ENCODE data around the gene SELENOT.
"Not testable (repeated sequence)": the region's sequence is repeated elsewhere in the genome, so short reads cannot be mapped to it uniquely, and the experiment has no call there.

The SELENOT gene

DNA sequence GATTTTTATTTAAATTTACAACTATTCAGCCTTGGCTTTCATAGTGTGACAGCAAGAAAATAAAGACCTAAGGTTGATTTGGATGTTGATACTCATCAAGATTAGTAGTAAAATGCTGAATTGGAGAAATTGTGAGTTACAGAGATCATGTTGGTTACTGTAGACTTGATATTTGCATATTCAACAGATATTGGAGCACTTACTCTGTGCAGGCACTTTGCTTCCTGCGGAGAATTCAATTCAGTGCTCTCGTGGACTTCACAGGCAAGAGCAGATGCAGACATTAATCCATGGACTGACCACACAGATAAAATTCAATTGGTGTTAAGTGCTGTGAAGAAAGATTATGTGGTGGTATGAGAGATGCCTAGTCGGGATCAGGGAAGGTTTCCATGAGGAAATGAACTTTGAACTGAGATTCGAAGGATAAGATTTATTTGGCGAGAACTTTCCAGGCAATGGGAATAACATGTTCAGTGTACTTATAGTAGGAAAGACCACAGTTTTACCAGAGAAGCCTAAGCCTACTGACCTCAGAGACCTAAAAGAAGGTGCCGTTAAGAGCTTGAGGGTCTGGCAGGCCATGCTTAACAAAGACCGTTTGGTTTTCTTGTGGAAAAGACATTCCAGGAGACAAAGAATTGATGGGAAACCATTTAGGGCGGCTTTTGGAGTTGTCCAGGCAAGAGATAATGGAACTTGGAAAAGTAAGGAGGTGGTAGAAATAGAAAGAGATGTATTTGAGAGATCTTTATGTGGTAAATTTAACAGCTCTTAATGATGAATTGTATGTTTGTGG, 4.3 kb downstream of the SELENOT start:
- DNase-seq (ENCODE audit: low spot score) = no peak

GRCh38 chr3:150609988-150610387, 6.9 kb downstream of the SELENOT start:
- no peak for DNase-seq (ENCODE audit: low spot score)

- no peak for DNase-seq (ENCODE audit: low spot score)
These were observed 7.7 kb downstream of the SELENOT start for GRCh38 chr3:150610785-150611184.

DNA sequence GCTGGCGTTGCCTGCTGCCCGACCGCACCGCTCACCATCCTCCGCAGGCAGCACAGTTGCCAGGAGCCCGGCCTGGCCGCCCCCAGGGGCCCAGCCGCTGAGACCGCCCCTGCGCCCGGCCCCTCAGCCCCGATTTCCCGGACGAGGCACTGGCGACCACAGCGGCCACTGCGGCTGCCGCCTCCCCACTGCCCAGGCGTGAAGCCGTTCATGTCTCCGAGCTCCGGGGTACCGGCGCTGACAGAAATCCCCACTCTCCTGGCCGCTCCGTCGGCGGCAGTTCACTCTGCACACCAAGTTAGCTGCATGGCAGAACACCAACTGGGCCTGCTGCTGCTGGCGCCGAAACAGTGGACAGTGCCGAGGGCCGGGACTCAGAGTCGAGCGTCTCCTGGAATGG, 8.5 kb downstream of the SELENOT start:
- no peak for DNase-seq (ENCODE audit: low spot score)

DNA sequence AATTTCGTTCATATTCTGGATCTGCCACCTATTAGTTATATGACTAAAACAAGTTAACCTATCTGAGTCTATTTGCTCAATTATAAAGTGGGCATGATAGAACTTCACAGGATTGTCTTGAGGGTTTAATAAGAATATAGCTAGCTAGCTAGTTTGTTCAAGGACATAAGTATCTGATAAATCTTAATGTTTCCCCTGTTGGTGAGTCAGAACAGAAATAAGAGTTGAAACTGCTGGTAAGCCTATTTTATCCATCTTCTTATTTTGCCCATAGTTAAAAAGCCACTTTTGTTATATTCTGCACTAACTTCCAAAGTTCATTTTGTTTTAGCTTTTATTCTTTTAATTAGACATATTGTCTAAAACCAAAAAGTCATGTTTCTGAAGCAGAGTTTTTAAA, 9.4 kb downstream of the SELENOT start:
- DNase-seq (ENCODE audit: low spot score) = no peak

GRCh38 chr3:150613034-150613433, 9.9 kb downstream of the SELENOT start:
- DNase-seq (ENCODE audit: low spot score) = no peak

DNA sequence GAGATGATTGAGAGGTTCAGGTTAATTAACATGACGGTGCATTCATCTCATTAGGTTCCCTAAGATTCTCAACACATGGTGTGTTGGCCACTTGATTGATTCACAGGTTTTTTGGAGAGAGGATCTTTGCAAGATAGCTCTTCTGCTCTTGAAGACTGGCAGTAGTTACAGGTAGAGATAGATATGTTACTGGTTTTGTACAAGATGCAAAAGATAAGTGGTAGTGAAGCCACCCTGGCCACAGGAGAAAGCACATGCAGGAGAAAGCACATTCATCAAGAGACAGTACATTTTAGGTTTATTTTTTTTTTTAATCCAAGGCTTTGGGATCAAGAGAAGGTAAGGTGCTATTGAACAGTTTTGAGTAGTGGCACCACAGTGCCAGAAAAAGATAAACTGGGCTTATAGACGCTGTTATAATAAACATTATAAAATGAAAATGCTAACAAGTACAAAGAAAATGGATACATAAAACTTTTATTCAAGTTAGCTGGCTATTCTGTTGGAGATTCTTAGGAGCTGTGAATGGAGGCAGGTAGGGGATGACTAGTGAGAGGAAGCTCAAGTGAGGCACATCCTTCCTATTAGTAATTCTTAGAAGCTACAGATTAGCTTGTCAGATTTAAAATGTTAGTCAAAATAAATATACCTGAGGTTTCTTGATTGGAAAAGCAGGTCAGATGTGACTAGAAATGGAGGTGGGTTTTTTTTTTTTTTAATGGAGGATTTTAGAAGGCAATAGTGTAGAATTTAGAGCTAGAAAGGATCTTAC, 10.8 kb downstream of the SELENOT start:
- DNase-seq (ENCODE audit: low spot score) = no peak

DNA sequence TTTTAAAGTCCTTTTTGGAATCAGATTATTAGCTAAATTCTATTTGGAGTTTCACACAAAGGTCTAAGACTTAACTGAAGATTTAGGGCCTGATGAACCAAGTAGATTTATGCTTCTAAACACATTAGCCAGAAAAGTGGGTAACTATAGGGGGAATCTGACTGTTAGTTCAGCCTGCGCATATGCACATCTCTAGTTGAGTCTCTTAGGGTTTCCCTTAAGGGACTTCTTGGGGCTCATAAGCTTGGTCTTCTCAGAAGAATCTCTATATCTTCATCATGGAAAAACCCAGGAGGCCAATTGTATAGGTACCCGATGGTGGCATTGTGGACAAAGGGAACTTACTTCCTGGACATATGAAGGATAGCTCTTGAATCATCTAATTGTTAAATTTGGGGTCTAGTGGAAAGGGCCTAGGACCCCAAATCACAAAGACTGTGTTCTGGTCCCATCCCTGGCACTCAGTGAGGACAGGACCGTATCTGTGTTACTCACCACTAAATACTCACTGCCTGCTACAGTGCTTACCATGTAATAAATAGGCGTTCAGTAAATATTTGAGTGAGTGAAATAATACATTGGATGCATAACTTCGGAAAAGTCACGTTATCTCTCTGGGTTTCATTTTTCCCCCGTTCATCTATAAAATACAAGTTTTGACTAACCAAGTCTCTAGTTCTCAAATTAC, 17.0 kb downstream of the SELENOT start:
- DNase-seq (ENCODE audit: low spot score) = no peak

DNA sequence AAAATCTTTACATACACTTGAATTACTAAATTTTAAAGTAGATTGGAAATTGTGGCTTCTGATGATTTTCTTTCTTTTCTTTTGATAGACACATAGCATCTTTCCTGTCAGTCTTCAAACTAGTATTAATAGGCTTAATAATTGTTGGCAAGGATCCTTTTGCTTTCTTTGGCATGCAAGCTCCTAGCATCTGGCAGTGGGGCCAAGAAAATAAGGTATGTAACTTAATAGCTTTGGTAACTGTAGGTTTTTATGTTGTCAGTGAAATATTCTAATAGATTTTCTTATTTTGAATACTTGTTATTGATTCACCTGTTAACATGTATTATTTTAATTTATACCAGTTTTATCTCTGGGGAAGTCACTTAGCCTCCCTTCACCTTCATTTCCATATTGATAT, 19.8 kb downstream of the SELENOT start:
- not testable (repeated sequence) for DNase-seq (ENCODE audit: low spot score)

DNA sequence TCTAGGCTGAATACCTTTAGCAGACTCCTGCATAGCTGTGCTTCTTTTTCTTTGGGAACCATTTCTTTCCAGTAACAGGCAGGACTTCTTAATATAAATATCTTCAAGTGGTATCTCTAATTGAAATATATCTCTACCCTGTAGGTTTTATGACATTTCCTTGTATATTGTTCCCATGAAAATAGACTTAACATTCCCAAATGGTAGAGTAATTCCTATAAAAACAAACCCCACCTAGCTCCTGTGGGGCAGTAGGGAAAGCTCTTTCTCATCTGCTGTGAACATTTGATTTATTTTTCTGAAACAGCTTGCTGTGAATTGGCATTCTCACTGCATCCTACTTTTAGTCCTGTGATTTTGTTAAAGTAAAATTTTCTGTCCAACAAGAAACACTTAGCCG, 20.8 kb downstream of the SELENOT start:
- DNase-seq (ENCODE audit: low spot score) = no peak

DNA sequence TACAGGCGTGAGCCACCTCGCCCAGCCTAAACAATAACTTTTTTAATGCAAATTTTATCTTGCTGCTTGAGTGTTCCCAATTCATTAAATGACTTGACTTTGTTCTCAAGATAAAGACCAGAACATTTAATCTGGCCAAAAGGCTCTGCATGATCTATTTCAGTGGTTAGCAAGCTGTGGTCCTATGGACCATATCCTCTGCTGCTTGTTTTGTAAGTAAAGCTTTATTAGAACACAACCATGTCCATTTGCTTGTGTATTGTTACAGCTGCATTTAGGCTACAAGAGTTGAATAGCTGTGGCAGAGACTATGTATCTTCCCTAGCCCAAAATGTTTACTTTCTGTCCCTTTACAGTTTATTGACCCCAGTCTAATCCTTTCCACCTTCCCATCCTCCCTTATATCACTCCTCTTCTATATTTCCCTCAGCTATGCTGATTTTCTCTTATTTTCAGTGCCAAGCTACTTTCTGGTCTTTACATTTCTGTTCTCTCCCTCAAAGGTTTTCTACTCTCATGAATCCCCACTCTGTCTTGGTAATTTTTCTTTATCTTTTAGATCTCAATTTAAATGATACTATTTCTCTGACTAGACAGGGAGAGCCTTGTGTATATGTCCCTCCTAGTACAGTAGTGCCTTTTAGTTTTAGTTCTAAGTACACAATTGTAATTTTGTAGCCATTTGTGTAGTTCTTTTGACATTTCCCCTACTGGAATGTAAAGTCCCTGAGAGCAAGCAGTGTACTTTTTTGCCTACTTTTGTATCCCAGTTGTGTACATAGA, 23.2 kb downstream of the SELENOT start:
- no peak for DNase-seq (ENCODE audit: low spot score)

DNA sequence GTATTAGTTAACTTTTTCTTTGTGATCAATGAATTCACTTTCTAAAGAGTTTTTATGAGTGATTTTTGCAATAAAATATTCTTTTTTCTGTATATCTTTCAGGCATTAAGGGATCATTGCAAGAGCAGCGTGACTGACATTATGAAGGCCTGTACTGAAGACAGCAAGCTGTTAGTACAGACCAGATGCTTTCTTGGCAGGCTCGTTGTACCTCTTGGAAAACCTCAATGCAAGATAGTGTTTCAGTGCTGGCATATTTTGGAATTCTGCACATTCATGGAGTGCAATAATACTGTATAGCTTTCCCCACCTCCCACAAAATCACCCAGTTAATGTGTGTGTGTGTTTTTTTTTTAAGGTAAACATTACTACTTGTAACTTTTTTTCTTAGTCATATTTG, 24.4 kb downstream of the SELENOT start:
- no peak for DNase-seq (ENCODE audit: low spot score)

GRCh38 chr3:150631515-150632221, 28.5 kb downstream of the SELENOT start:
- no peak for DNase-seq (ENCODE audit: low spot score)

DNA sequence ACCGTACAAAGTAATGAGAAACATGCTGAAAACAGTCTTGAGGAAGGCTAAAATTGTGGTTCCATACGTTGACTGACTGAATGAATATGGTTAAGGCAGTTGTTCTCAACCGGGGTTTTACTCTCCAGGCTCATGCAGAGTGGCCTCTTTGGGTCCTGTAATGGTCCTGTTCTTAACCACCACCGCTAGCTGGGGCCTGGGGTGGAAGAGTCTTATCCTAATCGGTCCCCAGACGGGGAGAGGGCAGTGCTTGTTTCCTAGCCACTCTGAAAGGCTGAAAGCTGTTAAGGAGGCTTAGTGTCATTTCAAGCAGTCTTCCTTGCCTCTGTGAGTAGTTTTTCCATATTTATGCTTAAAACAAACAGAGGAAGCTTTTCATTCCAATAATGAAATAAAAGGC, 32.0 kb downstream of the SELENOT start:
- no peak for DNase-seq (ENCODE audit: low spot score)

DNA sequence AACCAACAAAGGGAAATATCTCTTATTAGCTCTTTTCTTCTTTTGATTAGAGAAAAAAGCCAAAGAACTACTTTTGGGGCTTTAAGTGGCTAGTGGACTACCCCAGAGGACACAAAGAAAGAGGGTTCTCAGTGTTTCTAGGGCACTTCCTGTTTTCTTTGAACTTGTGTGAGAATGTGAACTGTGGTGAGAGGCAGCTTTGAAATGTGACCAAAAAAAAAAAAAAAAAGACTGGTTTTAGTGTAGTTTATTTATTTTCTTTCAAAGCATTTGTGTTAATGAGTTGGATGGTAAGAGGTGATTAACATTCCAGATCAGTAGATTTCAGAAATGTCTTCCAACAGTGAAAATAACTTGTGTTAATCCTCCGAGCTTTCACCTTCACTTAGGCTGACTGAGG, 32.4 kb downstream of the SELENOT start:
- DNase-seq (ENCODE audit: low spot score) = no peak

DNA sequence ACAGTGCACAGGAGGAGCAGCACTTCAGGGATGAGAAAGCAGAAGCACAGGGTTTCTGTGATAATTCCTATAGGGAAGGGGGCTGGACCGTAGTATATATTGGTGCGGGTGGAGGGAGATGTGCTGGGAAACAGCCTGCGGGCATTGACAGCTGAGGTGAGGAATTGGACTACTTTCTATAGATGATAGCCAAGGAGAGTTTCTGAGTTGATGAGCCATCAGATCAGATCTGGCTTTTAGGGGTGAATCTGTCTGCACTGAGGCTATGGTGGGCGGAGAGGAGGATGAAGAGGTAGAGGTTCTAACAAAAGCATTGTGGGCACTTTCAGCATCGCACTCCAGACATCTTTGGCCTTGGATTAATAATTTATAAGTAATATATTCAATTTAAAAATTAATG, 33.1 kb downstream of the SELENOT start:
- no peak for DNase-seq (ENCODE audit: low spot score)

- DNase-seq (ENCODE audit: low spot score) = no peak
These were observed 36.1 kb downstream of the SELENOT start for GRCh38 chr3:150639262-150639661.

DNA sequence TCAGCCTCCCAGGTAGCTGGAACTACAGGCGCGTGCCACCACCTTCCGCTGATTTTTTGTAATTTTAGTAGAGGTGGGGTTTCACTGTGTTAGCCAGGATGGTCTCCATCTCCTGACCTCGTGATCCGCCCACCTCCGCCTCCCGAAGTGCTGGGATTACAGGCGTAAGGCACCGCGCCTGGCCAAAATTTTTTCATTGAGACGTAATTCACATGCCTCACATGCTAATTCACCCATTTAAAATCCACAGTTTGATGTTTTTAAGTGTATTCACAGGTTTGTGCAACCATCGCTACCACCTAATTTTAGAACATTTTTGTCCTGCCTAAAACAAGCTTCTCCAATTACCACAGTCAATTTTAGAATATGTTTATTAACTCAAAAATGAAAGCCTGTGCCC, 37.1 kb downstream of the SELENOT start:
- DNase-seq (ENCODE audit: low spot score) = no peak

DNA sequence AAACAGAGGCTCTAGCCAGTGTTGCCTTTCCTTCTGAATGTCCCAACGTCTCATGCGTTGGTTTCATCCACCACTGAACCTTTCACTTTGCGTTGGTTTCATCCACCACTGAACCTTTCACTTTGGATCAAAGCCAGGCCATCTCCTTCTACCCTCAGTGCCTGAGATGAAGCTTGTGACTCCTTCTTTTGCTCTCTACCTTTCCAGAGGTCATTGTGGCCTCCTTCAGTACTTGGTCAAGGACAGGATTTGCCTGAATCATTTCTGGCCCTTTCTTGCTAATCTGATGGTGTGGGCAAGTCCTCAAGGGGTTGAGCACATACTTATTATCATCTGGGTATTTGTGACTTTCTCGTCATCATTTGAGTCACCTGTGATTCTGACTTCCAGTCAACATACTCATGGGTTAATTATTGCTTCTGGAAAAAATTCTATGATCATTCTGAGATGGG, 50.0 kb downstream of the SELENOT start:
- no peak for DNase-seq (ENCODE audit: low spot score)

- DNase-seq (ENCODE audit: low spot score) = no peak
These were observed 53.2 kb downstream of the SELENOT start for GRCh38 chr3:150656316-150656715.

DNA sequence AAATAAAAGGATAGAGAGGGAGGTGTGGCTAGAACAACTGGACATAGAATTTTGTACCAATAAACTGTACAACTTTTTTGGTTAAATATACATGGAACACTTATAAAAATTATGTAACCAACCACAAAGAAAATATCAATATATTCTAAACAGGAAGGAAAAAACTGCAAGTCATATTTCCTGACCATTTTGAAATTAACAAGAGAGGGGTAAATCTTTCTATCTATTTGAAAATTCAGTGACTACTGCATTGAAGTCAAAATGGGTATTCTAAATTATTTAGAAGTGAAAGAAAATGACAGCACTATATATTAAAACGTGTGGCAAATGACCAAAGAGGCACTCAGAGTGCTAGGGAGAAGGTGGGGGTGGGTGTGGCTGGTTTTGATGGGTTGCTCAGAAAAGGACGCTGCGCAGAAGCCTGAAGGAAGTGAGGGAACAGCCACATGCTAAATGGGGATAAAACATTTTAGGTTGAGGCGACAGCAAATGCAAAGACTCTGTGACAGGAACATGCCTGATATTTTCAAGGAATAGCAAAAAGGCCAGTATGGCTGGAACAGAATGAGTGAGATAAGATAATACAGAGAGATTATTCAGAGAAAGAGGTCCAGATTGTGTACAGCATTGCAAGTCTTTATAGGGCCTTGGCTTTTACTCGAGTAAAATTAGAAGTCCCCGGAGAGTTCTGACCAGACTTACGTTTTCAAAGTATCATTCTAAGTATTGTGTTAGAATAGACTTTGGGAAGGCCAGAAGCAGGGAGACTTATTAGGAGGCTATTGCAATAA, 59.5 kb downstream of the SELENOT start:
- no peak for DNase-seq (ENCODE audit: low spot score)
